ENCODE measurements around the gene GGA1. TPM values are rescaled to one million over a fixed set of nuclear protein-coding genes. Genes with fewer than 3 reads are reported as not detected.
A peak's percentile ranks its signal among the peaks of the same experiment; 100 is the strongest.
"Not testable (repeated sequence)": the region's sequence is repeated elsewhere in the genome, so short reads cannot be mapped to it uniquely, and the experiment has no call there.

GGA1 gene
- polyA plus RNA-seq, 1 experiment: 26.1 TPM

GRCh38 chr22:37609240-37610152 lies 862 bp downstream of the GGA1 start:
- H3K27ac ChIP-seq (ENCODE audit: low read depth, low read length): peak overlapping the region; percentile 70
- peaks cover 7% of the 10 kb centered on the region for H3K27me3 ChIP-seq (ENCODE audit: control insufficient read depth, insufficient read depth, low read length)
- ChIA-PET POLR2A (interaction anchor here (0.6 to 2.7 kb wide), 9 partner anchors 15 to 140 kb away, joined by 3 to 15 read pairs (median 4); partner anchors contain the start of gene LGALS1), CTCF (interaction anchor here (0.9 to 3.5 kb wide), 6 partner anchors 8 to 65 kb away, joined by 3 to 60 read pairs (median 12); no protein-coding TSS in a partner anchor)
- H3K4me3 ChIP-seq (ENCODE audit: low read depth, low read length): peak overlapping the region; percentile 82
- H3K9me3 ChIP-seq (ENCODE audit: control insufficient read depth, insufficient read depth, low read length): no peaks in the 10 kb centered on the region
- no peak for TF ChIP-seq CTCF (IDR thresholded peaks at IDR 0.05; ENCODE audit: low read depth, low read length)
- no peak for DNase-seq (ENCODE audit: low read depth, low spot score)

DNA sequence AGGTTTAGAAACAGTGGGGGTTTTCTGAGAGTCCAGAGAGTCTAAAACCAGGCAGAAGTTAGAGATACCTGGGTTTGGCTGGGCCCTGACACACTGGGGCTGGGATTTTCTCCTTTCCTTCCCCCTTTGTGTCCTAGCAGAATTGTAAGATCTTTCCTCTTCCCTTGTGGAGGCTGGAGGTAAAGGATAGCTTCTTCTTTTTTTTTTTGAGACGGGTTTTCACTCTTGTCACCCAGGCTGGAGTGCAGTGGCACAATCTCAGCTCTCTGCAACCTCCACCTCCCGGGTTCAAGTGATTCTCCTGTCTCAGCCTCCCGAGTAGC lies 1.5 kb downstream of the GGA1 start:
- H3K4me3 ChIP-seq (ENCODE audit: low read depth, low read length): peak overlapping the region; percentile 82
- not testable (repeated sequence) for DNase-seq (ENCODE audit: low read depth, low spot score); H3K27me3 ChIP-seq (ENCODE audit: control insufficient read depth, insufficient read depth, low read length); H3K27ac ChIP-seq (ENCODE audit: low read depth, low read length); H3K9me3 ChIP-seq (ENCODE audit: control insufficient read depth, insufficient read depth, low read length)
- ChIA-PET POLR2A (interaction anchor here (0.6 to 2.7 kb wide), 5 partner anchors 9 to 98 kb away, joined by 3 to 15 read pairs (median 3); partner anchors contain the start of gene LGALS1), CTCF (interaction anchor here (1.0 kb wide), 1 partner anchor 33 kb away, joined by 3 read pairs; no protein-coding TSS in a partner anchor)

DNA sequence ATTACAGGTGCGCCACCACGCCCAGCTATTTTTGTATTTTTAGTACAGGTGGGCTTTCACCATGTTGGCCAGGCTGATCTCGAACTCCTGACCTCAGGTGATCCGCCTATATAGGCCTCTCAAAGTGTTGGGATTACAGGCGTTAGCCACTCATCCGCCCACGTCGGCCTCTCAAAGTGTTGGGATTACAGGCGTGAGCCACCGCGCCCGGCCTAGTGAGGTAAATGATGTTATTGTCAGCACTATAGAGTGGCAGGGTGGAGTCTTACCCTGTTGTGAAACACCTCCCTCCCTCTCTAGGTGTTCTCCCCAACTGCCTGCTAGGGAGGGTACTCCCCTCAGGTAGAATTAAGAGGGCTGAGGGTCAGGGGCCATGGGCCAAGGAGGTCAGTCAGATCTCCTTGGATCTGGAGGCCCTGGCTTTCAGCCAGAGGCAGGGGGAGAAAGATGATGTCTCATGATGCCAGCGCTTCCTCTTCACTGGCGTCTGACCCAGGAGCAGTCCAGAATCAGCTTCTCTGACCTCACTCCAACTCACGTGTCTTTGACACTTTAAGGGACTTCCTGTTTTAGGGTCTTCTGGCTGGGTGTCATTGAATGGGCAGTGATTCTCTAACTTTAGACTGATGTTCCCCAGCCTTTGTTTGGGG lies 2.0 kb downstream of the GGA1 start:
- POLR2A ChIA-PET: interaction anchor here (0.6 to 2.7 kb wide), 3 partner anchors 8 to 65 kb away, joined by 3 to 15 read pairs (median 3); partner anchors contain the start of gene LGALS1
- Histone ChIP-seq H3K27me3 (ENCODE audit: control insufficient read depth, insufficient read depth, low read length) (no peaks in the 10 kb centered on the region), H3K4me3 (ENCODE audit: low read depth, low read length) (no peak overlapping the region), H3K27ac (ENCODE audit: low read depth, low read length) (no peak overlapping the region), H3K9me3 (ENCODE audit: control insufficient read depth, insufficient read depth, low read length) (no peaks in the 10 kb centered on the region)
- CTCF ChIA-PET: interaction anchor here (1.0 kb wide), 1 partner anchor 32 kb away, joined by 3 read pairs; no protein-coding TSS in a partner anchor
- no peak for TF ChIP-seq CTCF (IDR thresholded peaks at IDR 0.05; ENCODE audit: low read depth, low read length)
- no peak for DNase-seq (ENCODE audit: low read depth, low spot score)

- H3K4me3 ChIP-seq (ENCODE audit: low read depth, low read length): no peak overlapping the region
- no peaks in the 10 kb centered on the region for H3K27me3 ChIP-seq (ENCODE audit: control insufficient read depth, insufficient read depth, low read length)
- CTCF ChIA-PET: interaction anchor here (1.1 to 2.7 kb wide), 3 partner anchors 13 to 32 kb away, joined by 4 to 14 read pairs (median 5); no protein-coding TSS in a partner anchor
- no peak overlapping the region for H3K27ac ChIP-seq (ENCODE audit: low read depth, low read length)
- no peak for TF ChIP-seq CTCF (IDR thresholded peaks at IDR 0.05; ENCODE audit: low read depth, low read length)
- DNase-seq (ENCODE audit: low read depth, low spot score): no peak
- H3K9me3 ChIP-seq (ENCODE audit: control insufficient read depth, insufficient read depth, low read length): no peaks in the 10 kb centered on the region
- POLR2A ChIA-PET: no interaction called here
Observed at GRCh38 chr22:37611207-37611606, 2.6 kb downstream of the GGA1 start.

DNA sequence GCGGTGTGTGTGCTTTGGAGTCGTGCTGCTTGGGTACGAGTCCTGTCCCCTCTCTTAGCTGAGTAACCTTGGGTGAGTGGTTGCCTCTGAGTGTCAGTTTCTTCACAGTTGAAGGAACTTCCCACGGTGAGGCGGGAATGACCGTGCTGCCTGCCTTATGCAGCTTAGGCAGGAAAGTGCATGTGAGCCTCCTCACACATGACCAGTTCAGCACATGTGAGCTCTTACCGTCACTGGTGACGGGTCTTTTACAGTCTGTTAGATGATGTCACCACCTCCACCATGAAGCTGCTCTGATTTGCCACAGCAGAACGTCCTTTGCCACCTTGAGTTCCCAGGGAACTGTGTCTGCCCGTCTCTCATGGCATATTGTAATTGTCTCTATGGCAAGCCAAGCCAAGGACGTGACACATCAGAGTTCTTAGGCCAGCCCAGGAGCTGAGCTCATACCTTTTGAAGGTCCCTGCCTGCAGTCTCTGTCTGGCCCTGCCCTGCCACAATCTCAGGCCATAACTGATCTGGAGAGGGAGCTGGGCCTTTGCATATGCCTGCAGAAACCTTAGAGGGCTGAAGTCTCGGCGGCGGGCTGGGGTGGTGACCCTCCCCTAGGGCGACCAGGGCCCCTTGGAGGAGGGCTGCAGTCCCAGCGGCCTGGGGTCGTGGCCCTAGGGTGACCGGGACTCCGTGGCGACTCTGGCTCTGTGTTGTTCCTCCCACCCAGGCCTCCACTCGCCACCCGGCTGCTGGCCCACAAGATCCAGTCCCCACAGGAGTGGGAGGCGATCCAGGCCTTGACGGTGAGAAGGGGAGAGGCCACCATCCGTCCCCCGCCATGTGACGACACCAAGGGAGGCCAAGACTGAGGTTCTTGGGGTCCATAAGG lies 7.8 kb downstream of the GGA1 start:
- Histone ChIP-seq H3K27ac (ENCODE audit: low read depth, low read length) (no peak overlapping the region), H3K4me3 (ENCODE audit: low read depth, low read length) (no peak overlapping the region), H3K9me3 (ENCODE audit: control insufficient read depth, insufficient read depth, low read length) (no peaks in the 10 kb centered on the region), H3K27me3 (ENCODE audit: control insufficient read depth, insufficient read depth, low read length) (no peaks in the 10 kb centered on the region)
- no peak for DNase-seq (ENCODE audit: low read depth, low spot score)
- CTCF ChIA-PET: interaction anchor here (3.2 kb wide), 1 partner anchor 9 kb away, joined by 20 read pairs; the partner anchor contains the start of gene GGA1
- TF ChIP-seq CTCF (IDR thresholded peaks at IDR 0.05; ENCODE audit: low read depth, low read length): no peak
- POLR2A ChIA-PET: no interaction called here
